Neutrophil (primary cell): ENCODE measurements around the gene ABHD2.
A peak's percentile ranks its signal among the peaks of the same experiment; 100 is the strongest.
"Not testable (repeated sequence)": the region's sequence is repeated elsewhere in the genome, so short reads cannot be mapped to it uniquely, and the experiment has no call there.

Experiments
- H3K27ac ChIP-seq: fragments of 200-600 bp; sonication (generic); 2 replicates; pipeline ENCODE4 v1.5.1; 2016; ENCODE audit warnings: mild to moderate bottlenecking, moderate library complexity
- H3K27me3 ChIP-seq: fragments of 200-600 bp; sonication (generic); 2 replicates; pipeline ENCODE4 v1.6.0; 2016; ENCODE audit warnings: mild to moderate bottlenecking
- H3K36me3 ChIP-seq: fragments of 200-600 bp; sonication (generic); 2 replicates; pipeline ENCODE4 v1.5.1; 2017
- H3K4me1 ChIP-seq, 2 experiments: fragments of 200-600 bp in 1 of 2; sonication (generic) in 1 of 2; 1 replicate in 1 of 2; 2 replicates in 1 of 2; pipeline versions ENCODE4 v1.5.1 to v1.6.1; 2013 to 2016; ENCODE audit warnings: low read depth in 1 of 2, low read length in 1 of 2, mild to moderate bottlenecking in 1 of 2, moderate library complexity in 1 of 2; ENCODE audit not compliant: control insufficient read depth in 1 of 2, insufficient read depth in 1 of 2
- H3K4me3 ChIP-seq, 2 experiments: fragments of 200-600 bp in 1 of 2; sonication (generic) in 1 of 2; 1 replicate in 1 of 2; 2 replicates in 1 of 2; pipeline ENCODE4 v1.5.1; 2013 to 2016; ENCODE audit warnings: low read depth in 1 of 2, low read length in 1 of 2, mild to moderate bottlenecking in 1 of 2, moderate library complexity in 1 of 2
- H3K9me3 ChIP-seq: fragments of 200-600 bp; sonication (generic); 2 replicates; pipeline ENCODE4 v1.5.1; 2016
- TF ChIP-seq, protein P1 (sequence below): fragments of 200-600 bp; sonication (generic); IDR thresholded peaks from 2 replicates; pipeline ENCODE4 v1.5.1; 2016; ENCODE audit warnings: antibody characterized with exemption

The ABHD2 gene, protein sequence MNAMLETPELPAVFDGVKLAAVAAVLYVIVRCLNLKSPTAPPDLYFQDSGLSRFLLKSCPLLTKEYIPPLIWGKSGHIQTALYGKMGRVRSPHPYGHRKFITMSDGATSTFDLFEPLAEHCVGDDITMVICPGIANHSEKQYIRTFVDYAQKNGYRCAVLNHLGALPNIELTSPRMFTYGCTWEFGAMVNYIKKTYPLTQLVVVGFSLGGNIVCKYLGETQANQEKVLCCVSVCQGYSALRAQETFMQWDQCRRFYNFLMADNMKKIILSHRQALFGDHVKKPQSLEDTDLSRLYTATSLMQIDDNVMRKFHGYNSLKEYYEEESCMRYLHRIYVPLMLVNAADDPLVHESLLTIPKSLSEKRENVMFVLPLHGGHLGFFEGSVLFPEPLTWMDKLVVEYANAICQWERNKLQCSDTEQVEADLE

GRCh38 chr15:89087830-89088604 lies at the start of gene ABHD2:
TSS of gene ABHD2 (plus strand) at chr15:89088456. CDS start at chr15:89116328, 27,872 bp downstream.
- H3K36me3 ChIP-seq: no peaks in the 10 kb centered on the region
- H3K27me3 ChIP-seq: no peaks in the 10 kb centered on the region
- peak within 1 kb of the TSS; percentile 94 to 95 for H3K4me3 ChIP-seq
- TF ChIP-seq, protein P1, sequence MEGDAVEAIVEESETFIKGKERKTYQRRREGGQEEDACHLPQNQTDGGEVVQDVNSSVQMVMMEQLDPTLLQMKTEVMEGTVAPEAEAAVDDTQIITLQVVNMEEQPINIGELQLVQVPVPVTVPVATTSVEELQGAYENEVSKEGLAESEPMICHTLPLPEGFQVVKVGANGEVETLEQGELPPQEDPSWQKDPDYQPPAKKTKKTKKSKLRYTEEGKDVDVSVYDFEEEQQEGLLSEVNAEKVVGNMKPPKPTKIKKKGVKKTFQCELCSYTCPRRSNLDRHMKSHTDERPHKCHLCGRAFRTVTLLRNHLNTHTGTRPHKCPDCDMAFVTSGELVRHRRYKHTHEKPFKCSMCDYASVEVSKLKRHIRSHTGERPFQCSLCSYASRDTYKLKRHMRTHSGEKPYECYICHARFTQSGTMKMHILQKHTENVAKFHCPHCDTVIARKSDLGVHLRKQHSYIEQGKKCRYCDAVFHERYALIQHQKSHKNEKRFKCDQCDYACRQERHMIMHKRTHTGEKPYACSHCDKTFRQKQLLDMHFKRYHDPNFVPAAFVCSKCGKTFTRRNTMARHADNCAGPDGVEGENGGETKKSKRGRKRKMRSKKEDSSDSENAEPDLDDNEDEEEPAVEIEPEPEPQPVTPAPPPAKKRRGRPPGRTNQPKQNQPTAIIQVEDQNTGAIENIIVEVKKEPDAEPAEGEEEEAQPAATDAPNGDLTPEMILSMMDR: peak; percentile 31
- H3K27ac ChIP-seq: peak within 1 kb of the TSS; percentile 99
- no peaks in the 10 kb centered on the region for H3K9me3 ChIP-seq
- H3K4me1 ChIP-seq: peaks cover 48 to 49% of the 10 kb centered on the region in 2 experiments

- no peaks in the 10 kb centered on the region for H3K36me3 ChIP-seq
- H3K9me3 ChIP-seq: no peaks in the 10 kb centered on the region
- H3K4me3 ChIP-seq: no peak overlapping the region
- peaks cover 26% of the 10 kb centered on the region for H3K27me3 ChIP-seq
- TF ChIP-seq, protein P1: no peak
- H3K27ac ChIP-seq: no peak overlapping the region
- H3K4me1 ChIP-seq: no peaks in the 10 kb centered on the region
Observed at GRCh38 chr15:89039142-89039541, 49.1 kb upstream of the ABHD2 start.

- no peaks in the 10 kb centered on the region for H3K9me3 ChIP-seq
- peaks cover 17% of the 10 kb centered on the region for H3K27me3 ChIP-seq
- no peaks in the 10 kb centered on the region for H3K36me3 ChIP-seq
- H3K4me1 ChIP-seq: no peaks in the 10 kb centered on the region
- H3K27ac ChIP-seq: no peak overlapping the region
- TF ChIP-seq, protein P1: no peak
- no peak overlapping the region for H3K4me3 ChIP-seq
Observed at GRCh38 chr15:89041507-89041906, 46.7 kb upstream of the ABHD2 start.

DNA sequence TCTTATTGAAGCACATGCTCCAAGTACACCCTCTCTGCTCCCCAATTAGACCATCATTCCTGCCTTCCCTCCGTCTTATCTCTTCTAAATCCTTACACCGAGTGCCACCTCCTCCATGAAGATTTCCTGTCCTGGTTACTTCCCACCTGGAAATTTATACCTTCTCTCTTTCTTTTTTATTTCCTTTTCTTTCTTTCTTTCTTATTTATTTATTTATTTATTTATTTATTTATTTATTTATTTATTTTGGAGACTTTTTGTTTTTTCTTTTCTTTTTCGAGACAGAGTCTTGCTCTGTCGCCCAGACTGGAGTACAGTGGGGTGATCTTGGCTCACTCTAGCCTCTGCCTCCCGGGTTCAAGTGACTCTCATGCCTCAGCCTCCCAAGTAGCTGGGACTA lies 45.9 kb upstream of the ABHD2 start:
- H3K27ac ChIP-seq: no peak overlapping the region
- no peak overlapping the region for H3K4me3 ChIP-seq
- TF ChIP-seq, protein P1: no peak
- H3K36me3 ChIP-seq: no peaks in the 10 kb centered on the region
- H3K9me3 ChIP-seq: no peaks in the 10 kb centered on the region
- H3K4me1 ChIP-seq: no peaks in the 10 kb centered on the region
- peaks cover 16% of the 10 kb centered on the region for H3K27me3 ChIP-seq

DNA sequence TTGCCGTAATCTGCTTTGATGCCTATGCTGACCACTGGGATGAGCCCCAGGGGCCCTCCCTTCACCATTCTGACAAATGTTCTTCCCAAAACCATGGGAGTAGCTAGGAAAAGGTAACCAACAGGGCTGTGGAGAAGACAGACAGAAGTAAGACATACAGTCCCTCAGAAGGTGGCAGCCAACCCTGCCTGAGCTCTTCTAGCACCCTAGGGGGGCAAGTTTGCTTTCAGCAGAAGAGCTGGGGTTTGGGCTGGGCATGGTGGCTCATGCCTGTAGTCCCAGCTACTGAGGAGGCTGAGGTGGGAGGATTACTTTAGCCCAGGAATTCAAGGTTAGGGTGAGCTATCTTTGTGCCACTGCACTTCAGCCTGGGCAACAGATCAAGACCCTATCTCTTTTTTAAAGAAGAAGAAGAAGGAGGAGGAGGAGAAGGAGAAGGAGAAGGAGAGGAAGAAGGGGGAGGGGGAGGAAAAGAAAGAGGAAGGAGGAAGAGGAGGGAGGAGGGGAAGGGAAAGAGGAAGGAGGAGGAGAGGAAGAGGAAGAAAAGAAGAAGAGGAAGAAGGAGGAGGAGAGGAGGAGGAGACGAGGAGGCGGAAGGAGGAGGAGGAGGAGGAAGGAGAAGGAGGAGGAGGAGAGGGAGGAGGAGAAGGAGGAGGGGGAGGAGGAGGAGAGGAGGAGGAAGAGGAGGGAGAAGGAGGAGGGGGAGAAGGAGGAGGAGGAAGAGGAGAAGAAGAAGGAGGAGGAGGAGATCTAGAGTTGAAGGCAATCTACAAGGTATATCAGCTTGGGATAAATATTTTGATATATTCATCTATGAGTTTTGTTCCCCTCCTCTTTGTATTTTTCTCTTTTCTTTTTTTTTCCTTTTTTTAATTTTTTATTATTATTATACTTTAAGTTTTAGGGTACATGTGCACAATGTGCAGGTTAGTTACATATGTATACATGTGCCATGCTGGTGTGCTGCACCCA lies 44.9 kb upstream of the ABHD2 start:
- Histone ChIP-seq H3K27me3 (peaks cover 9% of the 10 kb centered on the region), H3K27ac (peak overlapping the region; percentile 63), H3K9me3 (no peaks in the 10 kb centered on the region), H3K36me3 (no peaks in the 10 kb centered on the region), H3K4me1 (no peaks in the 10 kb centered on the region), H3K4me3 (no peak overlapping the region)
- TF ChIP-seq, protein P1: no peak

DNA sequence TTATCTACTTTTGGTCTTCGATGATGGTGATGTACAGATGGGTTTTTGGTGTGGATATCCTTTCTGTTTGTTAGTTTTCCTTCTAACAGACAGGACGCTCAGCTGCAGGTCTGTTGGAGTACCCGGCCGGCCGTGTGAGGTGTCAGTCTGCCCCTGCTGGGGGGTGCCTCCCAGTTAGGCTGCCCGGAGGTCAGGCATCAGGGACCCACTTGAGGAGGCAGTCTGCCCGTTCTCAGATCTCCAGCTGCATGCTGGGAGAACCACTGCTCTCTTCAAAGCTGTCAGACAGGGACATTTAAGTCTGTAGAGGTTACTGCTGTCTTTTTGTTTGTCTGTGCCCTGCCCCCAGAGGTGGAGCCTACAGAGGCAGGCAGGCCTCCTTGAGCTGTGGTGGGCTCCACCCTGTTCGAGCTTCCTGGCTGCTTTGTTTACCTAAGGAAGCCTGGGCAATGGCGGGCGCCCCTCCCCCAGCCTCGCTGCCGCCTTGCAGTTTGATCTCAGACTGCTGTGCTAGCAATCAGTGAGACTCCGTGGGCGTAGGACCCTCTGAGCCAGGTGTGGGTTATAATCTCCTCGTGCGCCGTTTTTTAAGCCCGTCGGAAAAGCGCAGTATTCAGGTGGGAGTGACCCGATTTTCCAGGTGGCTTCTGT lies 39.1 kb upstream of the ABHD2 start:
- not testable (repeated sequence) for H3K36me3 ChIP-seq, H3K27ac ChIP-seq, H3K4me1 ChIP-seq, H3K9me3 ChIP-seq, H3K27me3 ChIP-seq, H3K4me3 ChIP-seq
